Heart right ventricle (tissue), 16 donors: ENCODE measurements around the gene SMARCA4. TPM values are rescaled to one million over a fixed set of nuclear protein-coding genes. Genes with fewer than 3 reads are reported as not detected.

Experiments
- ATAC-seq, 8 donors: fragments of 200-7000 bp; cut with Tn5 transposase; one replicate each; pipeline ENCODE4 v1.9.1; 2020; ENCODE audit warnings: mild to moderate bottlenecking in 8 of 8, moderate library complexity in 8 of 8, moderate number of reproducible peaks in 1 of 8
- DNase-seq, 2 donors: peaks; one replicate each; pipeline ENCODE4 v3.0.0-alpha.2; 2020
- H3K27ac ChIP-seq, 10 donors: fragments of 200-600 bp; sonication (generic) in 2 of 10; one replicate each; pipeline versions ENCODE4 v1.5.0 to v1.8.0; 2020 to 2022; ENCODE audit warnings: mild to moderate bottlenecking in 3 of 10
- H3K27me3 ChIP-seq, 7 donors: fragments of 200-600 bp; one replicate each; pipeline ENCODE4 v1.8.0; 2021 to 2022; ENCODE audit warnings: mild to moderate bottlenecking in 2 of 7
- H3K36me3 ChIP-seq, 9 donors: fragments of 200-600 bp; sonication (generic) in 1 of 9; one replicate each; pipeline versions ENCODE4 v1.5.0 to v1.8.0; 2020 to 2022; ENCODE audit warnings: mild to moderate bottlenecking in 2 of 9
- H3K4me1 ChIP-seq, 9 donors: fragments of 200-600 bp; sonication (generic) in 1 of 9; one replicate each; pipeline versions ENCODE4 v1.5.0 to v1.8.0; 2020 to 2022; ENCODE audit warnings: mild to moderate bottlenecking in 4 of 9
- H3K4me3 ChIP-seq, 10 donors: fragments of 200-600 bp; sonication (generic) in 2 of 10; one replicate each; pipeline versions ENCODE4 v1.5.0 to v1.8.0; 2020 to 2022; ENCODE audit warnings: mild to moderate bottlenecking in 7 of 10, moderate library complexity in 2 of 10
- H3K9me3 ChIP-seq, 11 donors: fragments of 200-600 bp in 10 of 11; sonication (generic) in 2 of 11; one replicate each; pipeline versions ENCODE4 v1.5.0 to v1.8.0; 2013 to 2022; ENCODE audit warnings: mild to moderate bottlenecking in 2 of 11, control low read depth in 1 of 11, moderate library complexity in 1 of 11
- CTCF ChIP-seq, 9 donors: fragments of 200-600 bp; sonication (generic) in 2 of 9; IDR thresholded peaks; one replicate each; pipeline versions ENCODE4 v1.5.0 to v1.8.0; 2021 to 2022; ENCODE audit warnings: antibody characterized with exemption in 9 of 9, mild to moderate bottlenecking in 5 of 9, moderate library complexity in 1 of 9
- WGBS, 2 donors: extraction: QIAGEN DNeasy Blood & Tissue Kit; methylation state at CpG; one replicate each; pipeline ENCODE4 v1.1.7; 2013; ENCODE audit warnings: inconsistent platforms in 1 of 2; 5-methylcytosine and 5-hydroxymethylcytosine counted together
- intact Hi-C, 10 donors: fragments of 100-400 bp; cut with DNase I; formaldehyde crosslinking; loops; one replicate each; pipeline versions ENCODE4 v1.11.1 to v1.14.2; 2022
- polyA plus RNA-seq, 2 donors: library from polyadenylated mRNA; stranded (reverse); fragments of 200-250 nt; gene quantifications; one replicate each; pipeline ENCODE4 v1.2.3, GENCODE V29; 2013
- total RNA-seq, 10 donors: library from RNA; stranded (reverse); fragmentation: NEBNext Ultra II Directional in 3 of 10; extraction: Animal tissue kit (Norgen Biotek cat#: 25700) in 3 of 10; gene quantifications; one replicate each; pipeline versions ENCODE4 v1.2.1 to v1.2.4, GENCODE V29; 2021 to 2023
- donor health status: Arrhythmogenic right ventricular cardiomyopathy.
- donor health status: ischemic (EF 13 %, LVEDD 7.1; RV severe dilation, severe dysfunction).
- donor health status: healthy with polysubstance abuse.
- donor health status: DM: no; HTN: yes; CAD: no.
- donor health status: DM: no; HTN: no; CAD: no.
- donor health status: ischemic (EF 25% LVEDD 6.9; RV normal size, moderate dysfunction).
- donor health status: ischemic (EF 25% LVEDD 5.7; RV mildly dilated, moderate dysfunction).
- donor health status: healthy.
- donor health status: DM: yes; HTN: yes; CAD: no.
- donor health status: Ischemic cardiomyopathy.
- donor health status: ischemic (EF 35%, LVEDD 5.7; RV mildly dilated, moderate dysfunction).
- donor health status: nonischemic (EF 11% LVEDD 7.7; RV severe dilation, severe dysfunction).
- donor health status: DM: yes; HTN: yes; CAD: no.
- donor health status: PGD.
- donor health status: ischemic (EF 29% LVEDD 5.4; RV normal size, mild dysfunction).
- donor health status: nonischemic (EF 23%, LVEDD 6.1; RV moderate dilation, normal function).

SMARCA4 gene
- total and polyA plus RNA-seq, 12 donors: 35.2 to 64.8 (median 44.5) TPM

DNA sequence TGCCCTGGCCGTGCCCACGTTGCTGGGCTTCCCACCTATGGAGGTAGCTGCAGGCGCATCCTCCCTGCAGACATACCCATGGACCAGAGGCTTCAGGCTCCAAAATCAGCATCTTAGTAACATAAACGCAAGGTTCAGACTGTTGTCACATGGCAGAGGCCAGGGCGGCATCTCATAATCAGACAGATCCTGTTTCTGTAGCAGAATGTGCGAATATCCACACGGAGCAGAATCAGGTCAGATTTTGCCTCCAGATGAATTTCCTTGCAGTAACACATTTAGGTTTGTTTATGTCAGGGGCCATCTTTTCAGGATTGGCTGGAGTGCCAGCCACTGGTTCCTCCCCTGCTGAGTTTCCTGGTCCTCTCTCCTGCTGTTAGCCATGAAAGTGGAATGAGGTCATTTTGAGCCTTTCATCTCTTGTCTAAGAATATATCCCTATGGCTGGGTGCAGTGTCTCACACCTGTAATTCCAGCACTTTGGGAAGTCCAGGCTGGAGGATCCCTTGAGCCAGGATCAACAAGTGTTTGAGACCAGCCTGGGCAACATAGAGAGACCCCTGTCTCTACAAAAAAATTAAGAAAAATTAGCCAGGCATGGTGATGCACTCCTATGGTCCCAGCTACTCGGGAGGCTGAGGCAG is 20.5 kb downstream of the SMARCA4 start:
- intact Hi-C loops: no loop called here
- no peak overlapping the region for H3K27ac ChIP-seq

GRCh38 chr19:10983026-10983425 is 22.2 kb downstream of the SMARCA4 start:
- intact Hi-C loops: no loop called here
- TF ChIP-seq CTCF (IDR thresholded peaks at IDR 0.05): no peak
- Histone ChIP-seq H3K9me3 (no peaks in the 10 kb centered on the region), H3K27ac (no peak overlapping the region), H3K27me3 (no peaks in the 10 kb centered on the region), H3K36me3 (peaks cover 0 to 53% (median 34%) of the 10 kb centered on the region in 9 donors), H3K4me1 (peaks cover 0 to 14% (median 0%) of the 10 kb centered on the region in 9 donors), H3K4me3 (no peak overlapping the region)
- ATAC-seq: no peak
- no peak for DNase-seq
- WGBS, 2 donors: 89 to 95% methylated on average over 6 of the region's 6 CpGs

More for the DNA sequence above, 20.5 kb downstream of the SMARCA4 start:
- DNase-seq: no peak
- Histone ChIP-seq H3K4me3 (no peak overlapping the region), H3K9me3 (no peaks in the 10 kb centered on the region), H3K4me1 (peaks cover 6 to 30% (median 14%) of the 10 kb centered on the region in 9 donors), H3K27me3 (no peaks in the 10 kb centered on the region), H3K36me3 (peaks cover 0 to 37% (median 18%) of the 10 kb centered on the region in 9 donors)
- 88 to 90% methylated on average over 8 of the region's 8 CpGs for WGBS, 2 donors
- no peak for ATAC-seq
- no peak for TF ChIP-seq CTCF (IDR thresholded peaks at IDR 0.05)

- Histone ChIP-seq H3K27ac (no peak overlapping the region), H3K36me3 (peaks cover 0 to 66% (median 47%) of the 10 kb centered on the region in 9 donors), H3K9me3 (no peaks in the 10 kb centered on the region), H3K27me3 (no peaks in the 10 kb centered on the region), H3K4me1 (peaks cover 0 to 14% (median 0%) of the 10 kb centered on the region in 9 donors), H3K4me3 (no peak overlapping the region)
- intact Hi-C loops: no loop called here
- 92 to 94% methylated on average over 21 of the region's 21 CpGs for WGBS, 2 donors
- ATAC-seq (peak in 3 of 8 donors; percentile 10 to 37 (median 36)), DNase-seq (no peak)
- TF ChIP-seq CTCF (IDR thresholded peaks at IDR 0.05): no peak
These were observed 23.4 kb downstream of the SMARCA4 start for GRCh38 chr19:10984166-10984735.

DNA sequence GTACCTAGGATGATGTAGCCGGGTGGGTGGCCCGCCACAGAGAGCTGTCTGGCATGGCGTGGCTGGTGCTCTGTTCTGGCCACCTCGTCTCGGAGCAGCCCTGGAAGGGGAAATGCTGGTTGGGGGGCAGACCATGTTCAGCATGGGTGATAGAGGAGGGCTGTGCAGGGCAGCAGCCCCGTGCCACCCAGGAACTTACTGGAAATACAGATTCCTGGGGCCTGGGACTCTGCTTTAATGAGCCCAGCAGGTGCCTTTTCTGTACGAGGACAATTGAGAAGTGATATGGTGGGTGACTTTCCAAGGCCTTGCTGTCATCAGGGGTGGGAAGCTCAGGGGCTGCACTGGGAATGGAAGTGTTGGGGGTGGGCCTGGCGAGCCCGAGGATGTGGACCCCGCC is 24.7 kb downstream of the SMARCA4 start:
- intact Hi-C loops: no loop called here
- Histone ChIP-seq H3K9me3 (no peaks in the 10 kb centered on the region), H3K4me1 (peaks cover 0 to 5% (median 0%) of the 10 kb centered on the region in 9 donors), H3K4me3 (no peak overlapping the region), H3K27ac (no peak overlapping the region), H3K36me3 (peaks cover 0 to 78% (median 57%) of the 10 kb centered on the region in 9 donors), H3K27me3 (no peaks in the 10 kb centered on the region)
- DNase-seq (no peak), ATAC-seq (peak in 1 of 8 donors; percentile 10)
- WGBS, 2 donors: 86 to 93% methylated on average over 10 of the region's 10 CpGs
- TF ChIP-seq CTCF (IDR thresholded peaks at IDR 0.05): no peak
